ENCODE data around the gene TMEM248. TPM values are rescaled to one million over a fixed set of nuclear protein-coding genes. Genes with fewer than 3 reads are reported as not detected.

Gene TMEM248
- total and polyA plus RNA-seq, 12 donors, result 10.2 to 53.4 (median 43.8) TPM

DNA sequence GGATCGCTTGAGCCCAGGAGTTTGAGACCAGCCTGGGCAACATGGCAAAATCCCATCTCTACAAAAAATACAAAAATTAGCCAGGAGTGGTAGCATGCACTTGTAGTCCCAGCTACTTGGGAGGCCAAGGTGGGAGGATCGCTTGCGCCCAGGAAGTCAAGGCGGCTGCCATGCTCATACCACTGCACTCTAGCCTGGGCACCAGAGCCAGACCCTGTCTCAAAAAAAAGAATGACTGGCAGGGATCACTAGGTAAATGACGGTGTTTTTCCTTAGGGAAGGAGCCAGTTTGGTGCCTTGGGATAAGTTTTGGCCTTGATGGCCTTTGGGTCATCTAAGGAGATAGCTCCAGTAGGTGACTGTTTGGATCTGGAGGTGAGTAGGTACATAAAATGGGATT lies 8.9 kb downstream of the TMEM248 start:
- no peak overlapping the region for H3K4me3 ChIP-seq
- 94 to 97% methylated on average over 5 of the region's 5 CpGs for WGBS, 2 donors
- TF ChIP-seq, protein P1, sequence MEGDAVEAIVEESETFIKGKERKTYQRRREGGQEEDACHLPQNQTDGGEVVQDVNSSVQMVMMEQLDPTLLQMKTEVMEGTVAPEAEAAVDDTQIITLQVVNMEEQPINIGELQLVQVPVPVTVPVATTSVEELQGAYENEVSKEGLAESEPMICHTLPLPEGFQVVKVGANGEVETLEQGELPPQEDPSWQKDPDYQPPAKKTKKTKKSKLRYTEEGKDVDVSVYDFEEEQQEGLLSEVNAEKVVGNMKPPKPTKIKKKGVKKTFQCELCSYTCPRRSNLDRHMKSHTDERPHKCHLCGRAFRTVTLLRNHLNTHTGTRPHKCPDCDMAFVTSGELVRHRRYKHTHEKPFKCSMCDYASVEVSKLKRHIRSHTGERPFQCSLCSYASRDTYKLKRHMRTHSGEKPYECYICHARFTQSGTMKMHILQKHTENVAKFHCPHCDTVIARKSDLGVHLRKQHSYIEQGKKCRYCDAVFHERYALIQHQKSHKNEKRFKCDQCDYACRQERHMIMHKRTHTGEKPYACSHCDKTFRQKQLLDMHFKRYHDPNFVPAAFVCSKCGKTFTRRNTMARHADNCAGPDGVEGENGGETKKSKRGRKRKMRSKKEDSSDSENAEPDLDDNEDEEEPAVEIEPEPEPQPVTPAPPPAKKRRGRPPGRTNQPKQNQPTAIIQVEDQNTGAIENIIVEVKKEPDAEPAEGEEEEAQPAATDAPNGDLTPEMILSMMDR (IDR thresholded peaks at IDR 0.05), result no peak
- H3K36me3 ChIP-seq, result peaks cover 0 to 23% (median 0%) of the 10 kb centered on the region in 9 donors
- intact Hi-C loops (cut with DNase I), result loop anchor here in 1 of 10 donors (10.0 kb wide), 1 partner anchor 65 kb away; the partner anchor contains the start of genes SBDS and TYW1
- H3K27me3 ChIP-seq, result no peaks in the 10 kb centered on the region
- no peaks in the 10 kb centered on the region for H3K9me3 ChIP-seq
- no peak for ATAC-seq
- H3K4me1 ChIP-seq, result peaks cover 3 to 67% (median 22%) of the 10 kb centered on the region in 9 donors
- H3K27ac ChIP-seq, result no peak overlapping the region
- DNase-seq, result no peak

DNA sequence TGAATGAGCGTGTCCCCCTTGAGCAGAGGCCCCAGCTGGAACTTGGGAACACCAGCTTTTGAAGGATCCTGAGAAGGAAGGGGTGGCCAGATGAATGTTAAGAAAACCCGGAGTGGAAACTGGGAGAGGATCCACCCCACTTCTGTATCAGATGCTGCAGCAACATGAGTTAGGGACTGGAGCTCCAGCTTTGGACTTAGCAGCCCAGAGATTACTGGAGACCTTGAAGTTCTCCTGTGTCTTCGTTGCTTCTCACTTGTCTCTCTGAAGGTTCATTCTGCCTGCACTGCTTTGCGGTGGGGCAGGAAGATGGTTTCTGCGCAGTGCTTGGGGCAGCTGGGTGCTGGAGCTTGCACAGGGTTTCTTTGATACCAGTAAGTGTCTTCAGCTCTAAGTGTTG lies 9.3 kb downstream of the TMEM248 start:
- H3K9me3 ChIP-seq, result no peaks in the 10 kb centered on the region
- 65 to 68% methylated on average over 5 of the region's 5 CpGs for WGBS, 2 donors
- DNase-seq (no peak), ATAC-seq (no peak)
- intact Hi-C loops (cut with DNase I), result no loop called here
- peaks cover 0 to 18% (median 0%) of the 10 kb centered on the region in 9 donors for H3K36me3 ChIP-seq
- no peak overlapping the region for H3K27ac ChIP-seq
- no peak overlapping the region for H3K4me3 ChIP-seq
- H3K4me1 ChIP-seq, result peaks cover 3 to 62% (median 22%) of the 10 kb centered on the region in 9 donors
- TF ChIP-seq, protein P1 (IDR thresholded peaks at IDR 0.05), result no peak
- no peaks in the 10 kb centered on the region for H3K27me3 ChIP-seq

DNA sequence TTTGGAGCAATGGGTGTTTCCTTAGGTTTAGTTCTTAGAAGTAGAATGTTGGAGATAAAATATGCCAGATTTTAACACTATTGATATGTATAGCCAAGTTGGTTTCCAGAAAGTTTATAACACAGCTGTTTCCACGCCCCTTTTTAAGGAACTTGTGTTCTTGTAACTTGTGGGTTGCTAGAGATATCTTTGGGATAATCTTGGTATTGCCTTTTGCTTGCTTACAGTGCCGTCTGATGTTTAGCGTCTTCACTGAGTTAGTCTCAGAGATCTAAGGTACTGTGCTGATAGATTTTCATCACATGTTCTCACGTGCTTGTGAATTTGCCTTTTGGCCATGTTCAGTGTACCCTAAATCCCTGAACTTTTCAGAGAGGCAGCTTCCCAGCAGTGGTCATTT lies 12.4 kb downstream of the TMEM248 start:
- ATAC-seq (no peak), DNase-seq (no peak)
- Histone ChIP-seq H3K27ac (no peak overlapping the region), H3K4me1 (peaks cover 0 to 46% (median 11%) of the 10 kb centered on the region in 9 donors), H3K36me3 (peaks cover 0 to 3% (median 1%) of the 10 kb centered on the region in 9 donors), H3K27me3 (no peaks in the 10 kb centered on the region), H3K4me3 (no peak overlapping the region), H3K9me3 (peaks cover 0 to 15% (median 0%) of the 10 kb centered on the region in 11 donors)
- 78 to 84% methylated on average over 4 of the region's 4 CpGs for WGBS, 2 donors
- intact Hi-C loops (cut with DNase I), result no loop called here
- TF ChIP-seq, protein P1 (IDR thresholded peaks at IDR 0.05), result no peak

DNA sequence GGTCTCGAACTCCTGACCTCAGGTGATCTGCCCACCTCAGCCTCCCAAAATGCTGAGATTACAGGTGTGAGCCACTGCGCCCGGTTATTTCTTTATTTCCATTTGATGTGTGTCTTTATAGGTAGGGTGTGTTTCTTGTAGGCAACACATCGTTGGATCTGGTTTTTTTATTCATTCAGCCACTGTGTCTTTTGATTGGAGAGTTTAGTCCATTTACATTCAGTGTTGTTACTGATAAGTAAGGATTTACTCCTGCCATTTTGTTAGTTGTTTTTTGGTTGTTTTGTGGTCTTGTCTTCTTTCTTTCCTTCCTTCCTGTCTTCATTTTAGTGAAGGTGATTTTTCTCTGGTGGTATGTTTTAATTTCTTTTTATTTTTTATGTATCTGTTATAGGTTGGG lies 16.9 kb downstream of the TMEM248 start:
- ATAC-seq (no peak), DNase-seq (no peak)
- intact Hi-C loops (cut with DNase I), result no loop called here
- H3K9me3 ChIP-seq, result peaks cover 0 to 15% (median 0%) of the 10 kb centered on the region in 11 donors
- no peak overlapping the region for H3K27ac ChIP-seq
- peaks cover 0 to 17% (median 5%) of the 10 kb centered on the region in 9 donors for H3K4me1 ChIP-seq
- H3K27me3 ChIP-seq, result no peaks in the 10 kb centered on the region
- peaks cover 0 to 29% (median 10%) of the 10 kb centered on the region in 9 donors for H3K36me3 ChIP-seq
- WGBS, 2 donors, result 97 to 99% methylated on average over 4 of the region's 4 CpGs
- H3K4me3 ChIP-seq, result no peak overlapping the region
- TF ChIP-seq, protein P1 (IDR thresholded peaks at IDR 0.05), result no peak

Measured in heart right ventricle (tissue), 16 donors.